IMR-90 (cell line): ENCODE data around the gene PPP1R13B. TPM values are rescaled to one million over a fixed set of nuclear protein-coding genes. Genes with fewer than 3 reads are reported as not detected.

Experiments
- ATAC-seq: fragments of 200-7000 bp; cut with Tn5 transposase; 2 replicates; pipeline ENCODE4 v1.9.1; 2020; ENCODE audit warnings: low read depth, mild to moderate bottlenecking, moderate library complexity
- BruUV-seq: library from RNA; stranded (reverse); fragments of 400-500 nt; replicated peaks from 2 replicates; lab custom pipeline; 2021; lab: Mats Ljungman, UMichigan
- CTCF ChIA-PET: fragments of 300-600 bp; formaldehyde crosslinking; extraction: SDS; loops from one replicate; lab custom pipeline; 2021; ENCODE audit warnings: antibody characterized with exemption; lab: Yijun Ruan, JAX
- POLR2A ChIA-PET: fragments of 300-600 bp; sonication (Branson Sonifier 250); formaldehyde crosslinking; loops from one replicate; lab custom pipeline; 2022; ENCODE audit warnings: antibody characterized with exemption; ENCODE audit not compliant: unreplicated experiment; lab: Charles Lee
- DNase-seq: peaks from one replicate; pipeline ENCODE4 v3.0.0; 2013
- H2AFZ ChIP-seq: replicated peaks from 2 replicates; pipeline ENCODE3; 2013; ENCODE audit warnings: low read length, mild to moderate bottlenecking; ENCODE audit not compliant: poor library complexity
- H2AK5ac ChIP-seq: 2 replicates; pipeline ENCODE4 v1.6.1; 2013; ENCODE audit warnings: low read depth, low read length, inconsistent platforms
- H2AK9ac ChIP-seq: replicated peaks from 2 replicates; pipeline ENCODE3; 2013; ENCODE audit warnings: mild to moderate bottlenecking, low read depth, low read length, moderate library complexity; ENCODE audit not compliant: poor library complexity
- H2BK120ac ChIP-seq: 2 replicates; pipeline ENCODE4 v1.6.1; 2013; ENCODE audit warnings: low read depth, low read length, inconsistent platforms
- H2BK15ac ChIP-seq: 3 replicates; pipeline ENCODE4 v1.6.1; 2013; ENCODE audit warnings: low read depth, low read length, inconsistent platforms
- H2BK20ac ChIP-seq: 2 replicates; pipeline ENCODE4 v1.6.1; 2013; ENCODE audit warnings: low read depth, mild to moderate bottlenecking, inconsistent platforms, low read length, moderate library complexity
- H2BK5ac ChIP-seq: 2 replicates; pipeline ENCODE4 v1.6.1; 2013; ENCODE audit warnings: mild to moderate bottlenecking, low read depth, low read length, inconsistent platforms; ENCODE audit not compliant: poor library complexity, severe bottlenecking
- H3K14ac ChIP-seq: replicated peaks from 2 replicates; pipeline ENCODE4 v1.6.1; 2013; ENCODE audit warnings: low read depth, low read length, inconsistent platforms
- H3K18ac ChIP-seq: 2 replicates; pipeline ENCODE4 v1.6.1; 2013; ENCODE audit warnings: low read depth, low read length, control low read depth
- H3K23ac ChIP-seq: 2 replicates; pipeline ENCODE4 v1.6.1; 2013; ENCODE audit warnings: low read depth, low read length, inconsistent platforms
- H3K27ac ChIP-seq: 2 replicates; pipeline ENCODE4 v1.5.1; 2013; ENCODE audit warnings: mild to moderate bottlenecking, control low read depth, low read length; ENCODE audit not compliant: insufficient read depth
- H3K27me3 ChIP-seq: 2 replicates; pipeline ENCODE4 v1.6.1; 2013; ENCODE audit warnings: low read length; ENCODE audit not compliant: control insufficient read depth, insufficient read depth
- H3K36me3 ChIP-seq: 2 replicates; pipeline ENCODE4 v1.6.1; 2013; ENCODE audit warnings: low read length, mixed read lengths; ENCODE audit not compliant: control insufficient read depth, insufficient read depth
- H3K4ac ChIP-seq: 2 replicates; pipeline ENCODE4 v1.6.1; 2013; ENCODE audit warnings: low read depth, low read length, inconsistent platforms
- H3K4me1 ChIP-seq: 2 replicates; pipeline ENCODE4 v1.6.1; 2013; ENCODE audit warnings: low read length, mixed read lengths; ENCODE audit not compliant: control insufficient read depth, insufficient read depth
- H3K4me2 ChIP-seq: 2 replicates; pipeline ENCODE4 v1.6.1; 2013; ENCODE audit warnings: low read depth, mild to moderate bottlenecking, control low read depth, low read length, moderate library complexity
- H3K4me3 ChIP-seq: 2 replicates; pipeline ENCODE4 v1.5.1; 2013; ENCODE audit warnings: low read depth, mild to moderate bottlenecking, control low read depth, low read length, moderate library complexity; ENCODE audit not compliant: insufficient read depth
- H3K56ac ChIP-seq: 2 replicates; pipeline ENCODE4 v1.6.1; 2013; ENCODE audit warnings: low read length, inconsistent platforms; ENCODE audit not compliant: insufficient read depth; ENCODE audit errors: extremely low read depth
- H3K79me1 ChIP-seq, 2 experiments: 2 replicates each; pipeline ENCODE4 v1.6.1; 2013; ENCODE audit warnings: low read length in 2 of 2, inconsistent platforms in 1 of 2, low read depth in 1 of 2
- H3K9ac ChIP-seq: 2 replicates; pipeline ENCODE4 v1.6.1; 2013; ENCODE audit warnings: low read depth, low read length, control low read depth
- H3K9me1 ChIP-seq: 2 replicates; pipeline ENCODE4 v1.6.1; 2013; ENCODE audit warnings: low read length, inconsistent platforms; ENCODE audit not compliant: insufficient read depth
- H3K9me3 ChIP-seq: 2 replicates; pipeline ENCODE4 v1.6.1; 2013; ENCODE audit warnings: low read length; ENCODE audit not compliant: control insufficient read depth, insufficient read depth
- H4K20me1 ChIP-seq: 2 replicates; pipeline ENCODE4 v1.6.1; 2013; ENCODE audit warnings: low read length, inconsistent platforms; ENCODE audit not compliant: insufficient read depth
- H4K5ac ChIP-seq: 2 replicates; pipeline ENCODE4 v1.6.1; 2013; ENCODE audit warnings: mild to moderate bottlenecking, low read depth, low read length, control low read depth
- H4K8ac ChIP-seq, 2 experiments: 2 replicates each; pipeline ENCODE4 v1.6.1; 2013; ENCODE audit warnings: low read depth in 2 of 2, low read length in 2 of 2, control low read depth in 1 of 2, inconsistent platforms in 1 of 2
- H4K91ac ChIP-seq: 2 replicates; pipeline ENCODE4 v1.6.1; 2013; ENCODE audit warnings: low read depth, low read length, inconsistent platforms; ENCODE audit not compliant: insufficient read depth
- BHLHE40 ChIP-seq: fragments of 150-350 bp; IDR thresholded peaks from 2 replicates; pipeline ENCODE4 v1.6.1; 2016; ENCODE audit warnings: mild to moderate bottlenecking, low read depth, low read length
- CEBPB ChIP-seq: IDR thresholded peaks from 2 replicates; pipeline ENCODE4 v1.6.1; 2012; ENCODE audit warnings: low read depth, low read length, improper control_type of control experiment
- CHD1 ChIP-seq: IDR thresholded peaks from 2 replicates; pipeline ENCODE4 v1.6.1; 2012; ENCODE audit warnings: low read depth, low read length, improper control_type of control experiment
- FOS ChIP-seq: fragments of 150-350 bp; IDR thresholded peaks from 2 replicates; pipeline ENCODE4 v1.6.1; 2016; ENCODE audit warnings: low read depth, low read length
- MAFK ChIP-seq: IDR thresholded peaks from 2 replicates; pipeline ENCODE4 v1.6.1; 2012; ENCODE audit warnings: low read depth, low read length, improper control_type of control experiment
- MAZ ChIP-seq: IDR thresholded peaks from 2 replicates; pipeline ENCODE4 v1.6.1; 2012; ENCODE audit warnings: low read depth, mild to moderate bottlenecking, low read length, improper control_type of control experiment, moderate library complexity, borderline replicate concordance
- MXI1 ChIP-seq: IDR thresholded peaks from 2 replicates; pipeline ENCODE4 v1.6.1; 2012; ENCODE audit warnings: low read depth, mild to moderate bottlenecking, low read length, moderate library complexity, borderline replicate concordance
- NFE2L2 ChIP-seq: fragments of 150-350 bp; IDR thresholded peaks from 2 replicates; pipeline ENCODE4 v1.6.1; 2016; ENCODE audit warnings: low read depth, mild to moderate bottlenecking, low read length
- POLR2A ChIP-seq: IDR thresholded peaks from 2 replicates; pipeline ENCODE4 v1.6.1; 2012; ENCODE audit warnings: mild to moderate bottlenecking, low read depth, low read length
- RCOR1 ChIP-seq: IDR thresholded peaks from 2 replicates; pipeline ENCODE4 v1.6.1; 2012; ENCODE audit warnings: mild to moderate bottlenecking, low read length, improper control_type of control experiment; ENCODE audit not compliant: insufficient replicate concordance
- RFX5 ChIP-seq: IDR thresholded peaks from 2 replicates; pipeline ENCODE4 v1.8.0; 2012; ENCODE audit warnings: low read depth, mild to moderate bottlenecking, low read length, moderate library complexity
- SMC3 ChIP-seq: fragments of 150-350 bp; IDR thresholded peaks from 2 replicates; pipeline ENCODE4 v1.6.1; 2016; ENCODE audit warnings: low read depth, mild to moderate bottlenecking, antibody characterized with exemption, low read length, moderate library complexity
- USF2 ChIP-seq: fragments of 150-350 bp; IDR thresholded peaks from 2 replicates; pipeline ENCODE4 v1.6.1; 2017; ENCODE audit warnings: mild to moderate bottlenecking, antibody characterized with exemption, low read length, low read depth
- WGBS, 2 experiments: methylation state at CpG; one replicate each; pipeline versions ENCODE4 v1.1.5 to v1.1.7; 2013; ENCODE audit warnings: missing lambda C conversion rate in 2 of 2; ENCODE audit not compliant: insufficient read length in 1 of 2; ENCODE audit errors: extremely low coverage in 2 of 2; 5-methylcytosine and 5-hydroxymethylcytosine counted together
- dilution Hi-C: fragments of 300-500 bp; cut with HindIII; formaldehyde crosslinking; loops from one replicate; pipeline ENCODE4 v1.14.3; 2018; ENCODE audit warnings: low sequenced_read_pairs; ENCODE audit not compliant: unreplicated experiment
- in situ Hi-C: fragments of 300-500 bp; cut with MboI; formaldehyde crosslinking; loops from 3 replicates; pipeline ENCODE4 v1.14.3; 2019; ENCODE audit warnings: low sequenced_read_pairs, inconsistent platforms, mixed read lengths
- intact Hi-C: fragments of 100-400 bp; cut with micrococcal nuclease; formaldehyde crosslinking; loops from 2 replicates; pipeline ENCODE4 v1.10.0; 2022
- polyA plus RNA-seq, 3 experiments: library from polyadenylated mRNA; depleted of rRNA; stranded (reverse); fragments of >200 nt; gene quantifications; 2 replicates each; pipeline ENCODE4 v1.2.3, GENCODE V29; 2012; ENCODE audit warnings: low replicate concordance in 1 of 3
- total RNA-seq: library from RNA; depleted of rRNA; stranded (reverse); fragments of >200 nt; gene quantifications from 2 replicates; pipeline ENCODE4 v1.2.3, GENCODE V29; 2012
- TF ChIP-seq, protein P1 (sequence below): conservative IDR thresholded peaks from 2 replicates; pipeline ENCODE4 v1.5.1; 2012; ENCODE audit warnings: mild to moderate bottlenecking, low read depth, low read length, improper control_type of control experiment

PPP1R13B gene
- total and polyA plus RNA-seq, 2 of the 4 experiments (the other 2 are of a cell fraction), result 1.6 to 2.8 TPM

GRCh38 chr14:103858063-103858781 is 10.8 kb upstream of the PPP1R13B start:
- no peak overlapping the region for H2BK5ac ChIP-seq
- no peak overlapping the region for H2BK15ac ChIP-seq
- no peak overlapping the region for H3K4me3 ChIP-seq
- no peak overlapping the region for H2BK20ac ChIP-seq
- H3K4me2 ChIP-seq, result no peak overlapping the region
- CTCF ChIA-PET, result no interaction called here
- no peaks in the 10 kb centered on the region for H3K4me1 ChIP-seq
- no peak overlapping the region for H2AK5ac ChIP-seq
- H4K20me1 ChIP-seq, result no peaks in the 10 kb centered on the region
- in situ Hi-C loops, result no loop called here
- dilution Hi-C loops, result no loop called here
- intact Hi-C loops, result no loop called here
- no peak overlapping the region for H2AK9ac ChIP-seq
- no peaks in the 10 kb centered on the region for H3K9me3 ChIP-seq
- no peak overlapping the region for H3K23ac ChIP-seq
- 66% methylated on average over 5 of the region's 13 CpGs; no CpG with 5 or more reads in 1 of the 2 experiments for whole genome bisulfite sequencing, 2 experiments
- no peaks in the 10 kb centered on the region for H3K79me1 ChIP-seq
- DNase-seq (no peak), ATAC-seq (no peak)
- no peak overlapping the region for H3K9ac ChIP-seq
- H2BK120ac ChIP-seq, result no peak overlapping the region
- no peak overlapping the region for H3K56ac ChIP-seq
- peaks cover 18% of the 10 kb centered on the region for H3K27me3 ChIP-seq
- no peaks in the 10 kb centered on the region for H3K9me1 ChIP-seq
- TF ChIP-seq MAFK (no peak), CEBPB (no peak), RFX5 (no peak), USF2 (no peak), CHD1 (no peak), BHLHE40 (no peak), FOS (no peak), POLR2A (no peak), MAZ (no peak), SMC3 (no peak), MXI1 (no peak), RCOR1 (no peak), NFE2L2 (no peak)
- TF ChIP-seq, protein P1, sequence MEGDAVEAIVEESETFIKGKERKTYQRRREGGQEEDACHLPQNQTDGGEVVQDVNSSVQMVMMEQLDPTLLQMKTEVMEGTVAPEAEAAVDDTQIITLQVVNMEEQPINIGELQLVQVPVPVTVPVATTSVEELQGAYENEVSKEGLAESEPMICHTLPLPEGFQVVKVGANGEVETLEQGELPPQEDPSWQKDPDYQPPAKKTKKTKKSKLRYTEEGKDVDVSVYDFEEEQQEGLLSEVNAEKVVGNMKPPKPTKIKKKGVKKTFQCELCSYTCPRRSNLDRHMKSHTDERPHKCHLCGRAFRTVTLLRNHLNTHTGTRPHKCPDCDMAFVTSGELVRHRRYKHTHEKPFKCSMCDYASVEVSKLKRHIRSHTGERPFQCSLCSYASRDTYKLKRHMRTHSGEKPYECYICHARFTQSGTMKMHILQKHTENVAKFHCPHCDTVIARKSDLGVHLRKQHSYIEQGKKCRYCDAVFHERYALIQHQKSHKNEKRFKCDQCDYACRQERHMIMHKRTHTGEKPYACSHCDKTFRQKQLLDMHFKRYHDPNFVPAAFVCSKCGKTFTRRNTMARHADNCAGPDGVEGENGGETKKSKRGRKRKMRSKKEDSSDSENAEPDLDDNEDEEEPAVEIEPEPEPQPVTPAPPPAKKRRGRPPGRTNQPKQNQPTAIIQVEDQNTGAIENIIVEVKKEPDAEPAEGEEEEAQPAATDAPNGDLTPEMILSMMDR, result no peak
- no peak overlapping the region for H3K4ac ChIP-seq
- H3K27ac ChIP-seq, result no peak overlapping the region
- no peak overlapping the region for H4K91ac ChIP-seq
- H3K18ac ChIP-seq, result no peak overlapping the region
- no peak overlapping the region for H4K5ac ChIP-seq
- no peaks in the 10 kb centered on the region for H3K36me3 ChIP-seq
- peak overlapping the region; percentile 6 for H2AFZ ChIP-seq
- BruUV-seq, result no TSS peak
- POLR2A ChIA-PET, result no interaction called here
- no peak overlapping the region for H4K8ac ChIP-seq
- H3K14ac ChIP-seq, result no peak overlapping the region
